ENCODE measurements around the gene ALG6.
"Not testable (repeated sequence)": the region's sequence is repeated elsewhere in the genome, so short reads cannot be mapped to it uniquely, and the experiment has no call there.

The ALG6 gene

GRCh38 chr1:63413394-63413793 is 46.0 kb downstream of the ALG6 start:
- Mint-ChIP-seq H3K36me3 (ENCODE audit: low read depth) (peaks cover 25% of the 10 kb centered on the region), H3K4me1 (ENCODE audit: low read depth) (no peaks in the 10 kb centered on the region), H3K27ac (no peak overlapping the region), H3K9me3 (no peaks in the 10 kb centered on the region), H3K27me3 (ENCODE audit: low read depth) (no peaks in the 10 kb centered on the region), H3K4me3 (no peak overlapping the region)
- no peak for DNase-seq (ENCODE audit: low spot score)

GRCh38 chr1:63414691-63415365 is 47.4 kb downstream of the ALG6 start:
- Mint-ChIP-seq H3K27me3 (ENCODE audit: low read depth) (no peaks in the 10 kb centered on the region), H3K27ac (no peak overlapping the region), H3K9me3 (no peaks in the 10 kb centered on the region), H3K4me3 (no peak overlapping the region), H3K4me1 (ENCODE audit: low read depth) (no peaks in the 10 kb centered on the region), H3K36me3 (ENCODE audit: low read depth) (peaks cover 28% of the 10 kb centered on the region)
- no peak for DNase-seq (ENCODE audit: low spot score)

GRCh38 chr1:63418101-63418500 is 50.7 kb downstream of the ALG6 start:
- H3K27ac Mint-ChIP-seq: no peak overlapping the region
- no peaks in the 10 kb centered on the region for H3K4me1 Mint-ChIP-seq (ENCODE audit: low read depth)
- peaks cover 24% of the 10 kb centered on the region for H3K36me3 Mint-ChIP-seq (ENCODE audit: low read depth)
- no peaks in the 10 kb centered on the region for H3K27me3 Mint-ChIP-seq (ENCODE audit: low read depth)
- DNase-seq (ENCODE audit: low spot score): no peak
- H3K9me3 Mint-ChIP-seq: no peaks in the 10 kb centered on the region
- H3K4me3 Mint-ChIP-seq: no peak overlapping the region

GRCh38 chr1:63420746-63421145 is 53.3 kb downstream of the ALG6 start:
- not testable (repeated sequence) for H3K27me3 Mint-ChIP-seq (ENCODE audit: low read depth); H3K27ac Mint-ChIP-seq; H3K9me3 Mint-ChIP-seq; DNase-seq (ENCODE audit: low spot score); H3K4me1 Mint-ChIP-seq (ENCODE audit: low read depth); H3K4me3 Mint-ChIP-seq
- H3K36me3 Mint-ChIP-seq (ENCODE audit: low read depth): peaks cover 18% of the 10 kb centered on the region

- Mint-ChIP-seq H3K27me3 (ENCODE audit: low read depth) (no peaks in the 10 kb centered on the region), H3K9me3 (no peaks in the 10 kb centered on the region), H3K27ac (no peak overlapping the region), H3K36me3 (ENCODE audit: low read depth) (peaks cover 12% of the 10 kb centered on the region), H3K4me3 (no peak overlapping the region), H3K4me1 (ENCODE audit: low read depth) (no peaks in the 10 kb centered on the region)
- no peak for DNase-seq (ENCODE audit: low spot score)
Observed at GRCh38 chr1:63423649-63424048, 56.2 kb downstream of the ALG6 start.

GRCh38 chr1:63428815-63429214 is 61.4 kb downstream of the ALG6 start:
- H3K9me3 Mint-ChIP-seq: peaks cover 16% of the 10 kb centered on the region
- no peak overlapping the region for H3K27ac Mint-ChIP-seq
- H3K36me3 Mint-ChIP-seq (ENCODE audit: low read depth): peaks cover 24% of the 10 kb centered on the region
- H3K4me1 Mint-ChIP-seq (ENCODE audit: low read depth): no peaks in the 10 kb centered on the region
- H3K4me3 Mint-ChIP-seq: no peak overlapping the region
- no peak for DNase-seq (ENCODE audit: low spot score)
- H3K27me3 Mint-ChIP-seq (ENCODE audit: low read depth): no peaks in the 10 kb centered on the region

GRCh38 chr1:63429281-63429680 is 61.9 kb downstream of the ALG6 start:
- Mint-ChIP-seq H3K27me3 (ENCODE audit: low read depth) (no peaks in the 10 kb centered on the region), H3K4me3 (no peak overlapping the region), H3K27ac (no peak overlapping the region), H3K4me1 (ENCODE audit: low read depth) (no peaks in the 10 kb centered on the region), H3K9me3 (peaks cover 16% of the 10 kb centered on the region), H3K36me3 (ENCODE audit: low read depth) (peaks cover 24% of the 10 kb centered on the region)
- DNase-seq (ENCODE audit: low spot score): no peak

GRCh38 chr1:63435161-63435560 is 67.7 kb downstream of the ALG6 start:
- peaks cover 21% of the 10 kb centered on the region for H3K36me3 Mint-ChIP-seq (ENCODE audit: low read depth)
- H3K4me1 Mint-ChIP-seq (ENCODE audit: low read depth): no peaks in the 10 kb centered on the region
- H3K27me3 Mint-ChIP-seq (ENCODE audit: low read depth): no peaks in the 10 kb centered on the region
- peaks cover 9% of the 10 kb centered on the region for H3K9me3 Mint-ChIP-seq
- no peak overlapping the region for H3K27ac Mint-ChIP-seq
- no peak for DNase-seq (ENCODE audit: low spot score)
- no peak overlapping the region for H3K4me3 Mint-ChIP-seq

- Mint-ChIP-seq H3K9me3 (no peaks in the 10 kb centered on the region), H3K4me1 (ENCODE audit: low read depth) (peaks cover 2% of the 10 kb centered on the region), H3K27me3 (ENCODE audit: low read depth) (no peaks in the 10 kb centered on the region), H3K4me3 (no peak overlapping the region), H3K36me3 (ENCODE audit: low read depth) (peaks cover 5% of the 10 kb centered on the region), H3K27ac (no peak overlapping the region)
- no peak for DNase-seq (ENCODE audit: low spot score)
Observed at GRCh38 chr1:63442141-63442475, 74.7 kb downstream of the ALG6 start.

GRCh38 chr1:63448731-63449246 is 81.4 kb downstream of the ALG6 start:
- DNase-seq (ENCODE audit: low spot score): no peak
- Mint-ChIP-seq H3K36me3 (ENCODE audit: low read depth) (peaks cover 3% of the 10 kb centered on the region), H3K27me3 (ENCODE audit: low read depth) (no peaks in the 10 kb centered on the region), H3K4me1 (ENCODE audit: low read depth) (no peaks in the 10 kb centered on the region), H3K27ac (no peak overlapping the region), H3K9me3 (no peaks in the 10 kb centered on the region), H3K4me3 (no peak overlapping the region)

GRCh38 chr1:63450416-63450815 is 83.0 kb downstream of the ALG6 start:
- no peak for DNase-seq (ENCODE audit: low spot score)
- no peaks in the 10 kb centered on the region for H3K4me1 Mint-ChIP-seq (ENCODE audit: low read depth)
- no peak overlapping the region for H3K27ac Mint-ChIP-seq
- H3K27me3 Mint-ChIP-seq (ENCODE audit: low read depth): no peaks in the 10 kb centered on the region
- H3K36me3 Mint-ChIP-seq (ENCODE audit: low read depth): peaks cover 3% of the 10 kb centered on the region
- no peaks in the 10 kb centered on the region for H3K9me3 Mint-ChIP-seq
- H3K4me3 Mint-ChIP-seq: no peak overlapping the region

GRCh38 chr1:63453232-63453631 is 85.8 kb downstream of the ALG6 start:
- Mint-ChIP-seq H3K9me3 (no peaks in the 10 kb centered on the region), H3K27ac (no peak overlapping the region), H3K4me1 (ENCODE audit: low read depth) (no peaks in the 10 kb centered on the region), H3K36me3 (ENCODE audit: low read depth) (peaks cover 6% of the 10 kb centered on the region), H3K4me3 (no peak overlapping the region), H3K27me3 (ENCODE audit: low read depth) (no peaks in the 10 kb centered on the region)
- DNase-seq (ENCODE audit: low spot score): no peak

GRCh38 chr1:63454269-63454668 is 86.8 kb downstream of the ALG6 start:
- peaks cover 11% of the 10 kb centered on the region for H3K36me3 Mint-ChIP-seq (ENCODE audit: low read depth)
- H3K4me1 Mint-ChIP-seq (ENCODE audit: low read depth): no peaks in the 10 kb centered on the region
- no peaks in the 10 kb centered on the region for H3K9me3 Mint-ChIP-seq
- DNase-seq (ENCODE audit: low spot score): no peak
- no peak overlapping the region for H3K4me3 Mint-ChIP-seq
- H3K27me3 Mint-ChIP-seq (ENCODE audit: low read depth): no peaks in the 10 kb centered on the region
- H3K27ac Mint-ChIP-seq: no peak overlapping the region

GRCh38 chr1:63458750-63459149 is 91.3 kb downstream of the ALG6 start:
- Mint-ChIP-seq H3K9me3 (peaks cover 21% of the 10 kb centered on the region), H3K27me3 (ENCODE audit: low read depth) (no peaks in the 10 kb centered on the region), H3K27ac (no peak overlapping the region), H3K4me3 (no peak overlapping the region), H3K36me3 (ENCODE audit: low read depth) (peaks cover 34% of the 10 kb centered on the region), H3K4me1 (ENCODE audit: low read depth) (peaks cover 3% of the 10 kb centered on the region)
- DNase-seq (ENCODE audit: low spot score): no peak

GRCh38 chr1:63461661-63462230 is 94.3 kb downstream of the ALG6 start:
- H3K9me3 Mint-ChIP-seq: peaks cover 21% of the 10 kb centered on the region
- H3K4me1 Mint-ChIP-seq (ENCODE audit: low read depth): peaks cover 3% of the 10 kb centered on the region
- no peaks in the 10 kb centered on the region for H3K27me3 Mint-ChIP-seq (ENCODE audit: low read depth)
- H3K27ac Mint-ChIP-seq: no peak overlapping the region
- peaks cover 39% of the 10 kb centered on the region for H3K36me3 Mint-ChIP-seq (ENCODE audit: low read depth)
- DNase-seq (ENCODE audit: low spot score): no peak
- no peak overlapping the region for H3K4me3 Mint-ChIP-seq

Measured in T-helper 2 cell treated with Interferon-gamma antibody and Interleukin-4, amounts not matched to agents 5 μg/mL and 100 μg/mL, for 36 hours (primary cell).